SH-SY5Y (cell line): Measurements from ENCODE around the gene CTSD.

ENCODE experiments used
- GATA2 ChIP-seq: IDR thresholded peaks from 2 replicates; pipeline ENCODE4 v1.6.1; 2011; ENCODE audit warnings: mild to moderate bottlenecking, low read depth, low read length
- GATA3 ChIP-seq: IDR thresholded peaks from 2 replicates; pipeline ENCODE4 v1.6.1; 2011; ENCODE audit warnings: low read depth, mild to moderate bottlenecking, low read length, moderate library complexity

GRCh38 chr11:1770061-1770460 is 6.3 kb upstream of the CTSD start:
- TF ChIP-seq GATA2, result no peak
- no peak for TF ChIP-seq GATA3
